A673 (cell line): Measurements from ENCODE around the gene DUOXA1. TPM values are rescaled to one million over a fixed set of nuclear protein-coding genes. Genes with fewer than 3 reads are reported as not detected.
"Not testable (repeated sequence)": the region's sequence is repeated elsewhere in the genome, so short reads cannot be mapped to it uniquely, and the experiment has no call there.

Source experiments
- BruUV-seq: library from RNA; stranded (reverse); fragments of 400-500 nt; replicated peaks from 2 replicates; lab custom pipeline; 2021; lab: Mats Ljungman, UMichigan
- CTCF ChIA-PET: fragments of 300-600 bp; sonication (Branson Sonifier 250); formaldehyde crosslinking; loops from one replicate; lab custom pipeline; 2022; ENCODE audit warnings: antibody characterized with exemption; lab: Charles Lee
- POLR2A ChIA-PET: fragments of 300-600 bp; sonication (Branson Sonifier 250); formaldehyde crosslinking; loops from one replicate; lab custom pipeline; 2022; ENCODE audit warnings: antibody characterized with exemption; ENCODE audit not compliant: low non-redundant PET; lab: Charles Lee
- DNase-seq: peaks from one replicate; pipeline ENCODE4 v3.0.0-alpha.2; 2015; ENCODE audit warnings: low spot score
- H3K27ac ChIP-seq: fragments of 200-600 bp; sonication (generic); 2 replicates; pipeline ENCODE4 v1.5.1; 2016; ENCODE audit warnings: mixed run types, low read depth, mild to moderate bottlenecking, mixed read lengths, antibody characterized with exemption, low read length; ENCODE audit not compliant: poor library complexity, severe bottlenecking
- H3K27me3 ChIP-seq: fragments of 200-600 bp; sonication (generic); replicated peaks from 2 replicates; pipeline ENCODE4 v1.6.1; 2017; ENCODE audit warnings: mixed run types, low read depth, mild to moderate bottlenecking, mixed read lengths, antibody characterized with exemption, low read length; ENCODE audit not compliant: insufficient read depth, poor library complexity
- H3K36me3 ChIP-seq: fragments of 200-600 bp; sonication (generic); 2 replicates; pipeline ENCODE4 v1.6.1; 2016; ENCODE audit warnings: mixed run types, mild to moderate bottlenecking, mixed read lengths, antibody characterized with exemption, low read length; ENCODE audit not compliant: insufficient read depth, poor library complexity, severe bottlenecking
- H3K4me1 ChIP-seq: fragments of 200-600 bp; sonication (generic); 2 replicates; pipeline ENCODE4 v1.6.1; 2017; ENCODE audit warnings: mixed run types, mild to moderate bottlenecking, mixed read lengths, antibody characterized with exemption, low read length; ENCODE audit not compliant: insufficient read depth, poor library complexity, severe bottlenecking
- H3K4me3 ChIP-seq: fragments of 200-600 bp; sonication (generic); 2 replicates; pipeline ENCODE4 v1.5.1; 2016; ENCODE audit warnings: low read depth, mixed run types, mild to moderate bottlenecking, mixed read lengths, low read length; ENCODE audit not compliant: poor library complexity, severe bottlenecking
- H3K9me3 ChIP-seq: fragments of 200-600 bp; sonication (generic); 2 replicates; pipeline ENCODE4 v1.6.1; 2016; ENCODE audit warnings: mixed run types, low read depth, mild to moderate bottlenecking, mixed read lengths, antibody characterized with exemption, low read length; ENCODE audit not compliant: poor library complexity, severe bottlenecking
- EZH2 ChIP-seq: fragments of 200-600 bp; sonication (generic); IDR thresholded peaks from 2 replicates; pipeline ENCODE4 v1.6.1; 2017; ENCODE audit warnings: borderline replicate concordance, low read depth, mild to moderate bottlenecking, mixed read lengths, antibody characterized with exemption, low read length; ENCODE audit not compliant: poor library complexity, severe bottlenecking
- intact Hi-C: fragments of 100-400 bp; cut with micrococcal nuclease; formaldehyde crosslinking; loops from one replicate; pipeline ENCODE4 v1.10.0; 2022; ENCODE audit not compliant: unreplicated experiment
- total RNA-seq: library from RNA; stranded (reverse); gene quantifications from 2 replicates; pipeline ENCODE4 v1.2.3, GENCODE V29; 2021
- TF ChIP-seq, protein P1 (sequence below): fragments of 300-800, 200-600 bp; sonication (generic); conservative IDR thresholded peaks from 2 replicates; pipeline ENCODE4 v1.5.1; 2017; ENCODE audit warnings: low read depth, mild to moderate bottlenecking, antibody characterized with exemption, low read length, moderate library complexity, mixed read lengths

Gene DUOXA1
- total RNA-seq, 1 experiment from 2014 or later: 0.95 TPM

DNA sequence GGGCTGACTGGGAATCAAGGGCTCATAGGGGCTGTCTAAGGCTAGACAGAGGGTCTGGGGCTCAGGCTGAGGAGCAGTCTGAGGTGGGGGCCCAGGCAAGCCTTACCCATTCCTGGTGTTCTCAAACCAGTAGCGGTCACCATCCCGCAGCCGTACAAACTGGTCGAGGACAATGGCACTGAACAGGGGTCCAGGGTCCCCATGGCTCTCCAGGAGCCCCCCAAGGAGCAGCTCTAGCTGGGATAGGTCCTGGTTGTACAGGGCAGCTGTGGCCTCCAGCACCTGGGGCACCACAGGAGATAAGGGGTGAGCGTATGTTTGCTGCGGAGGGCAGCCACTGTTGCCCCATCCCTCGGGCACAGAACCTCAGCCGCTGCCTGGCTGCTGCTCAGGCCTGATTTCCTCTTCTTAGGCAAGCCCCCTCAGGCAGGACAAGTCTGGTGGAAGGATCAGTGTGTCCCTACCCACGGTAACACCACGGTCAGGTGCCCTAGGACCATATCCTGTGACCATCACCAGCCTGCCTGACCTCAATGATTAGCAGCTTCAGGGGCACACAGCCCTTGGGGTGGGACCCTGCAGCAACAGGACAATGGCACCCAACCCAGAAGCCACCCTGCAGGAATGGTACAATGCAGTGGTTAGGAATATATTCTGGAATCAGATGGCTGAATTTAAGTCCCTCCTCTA, 21.6 kb downstream of the DUOXA1 start:
- intact Hi-C loops: no loop called here
- peaks cover 2% of the 10 kb centered on the region for H3K4me1 ChIP-seq
- ChIA-PET POLR2A (no interaction called here), CTCF (no interaction called here)
- H3K27ac ChIP-seq: no peak overlapping the region
- H3K36me3 ChIP-seq: no peaks in the 10 kb centered on the region
- H3K27me3 ChIP-seq: peaks cover 14% of the 10 kb centered on the region
- DNase-seq: no peak
- no peaks in the 10 kb centered on the region for H3K9me3 ChIP-seq
- TF ChIP-seq, protein P1, sequence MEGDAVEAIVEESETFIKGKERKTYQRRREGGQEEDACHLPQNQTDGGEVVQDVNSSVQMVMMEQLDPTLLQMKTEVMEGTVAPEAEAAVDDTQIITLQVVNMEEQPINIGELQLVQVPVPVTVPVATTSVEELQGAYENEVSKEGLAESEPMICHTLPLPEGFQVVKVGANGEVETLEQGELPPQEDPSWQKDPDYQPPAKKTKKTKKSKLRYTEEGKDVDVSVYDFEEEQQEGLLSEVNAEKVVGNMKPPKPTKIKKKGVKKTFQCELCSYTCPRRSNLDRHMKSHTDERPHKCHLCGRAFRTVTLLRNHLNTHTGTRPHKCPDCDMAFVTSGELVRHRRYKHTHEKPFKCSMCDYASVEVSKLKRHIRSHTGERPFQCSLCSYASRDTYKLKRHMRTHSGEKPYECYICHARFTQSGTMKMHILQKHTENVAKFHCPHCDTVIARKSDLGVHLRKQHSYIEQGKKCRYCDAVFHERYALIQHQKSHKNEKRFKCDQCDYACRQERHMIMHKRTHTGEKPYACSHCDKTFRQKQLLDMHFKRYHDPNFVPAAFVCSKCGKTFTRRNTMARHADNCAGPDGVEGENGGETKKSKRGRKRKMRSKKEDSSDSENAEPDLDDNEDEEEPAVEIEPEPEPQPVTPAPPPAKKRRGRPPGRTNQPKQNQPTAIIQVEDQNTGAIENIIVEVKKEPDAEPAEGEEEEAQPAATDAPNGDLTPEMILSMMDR: no peak
- TF ChIP-seq EZH2: no peak
- H3K4me3 ChIP-seq: no peak overlapping the region
- BruUV-seq: no TSS peak

DNA sequence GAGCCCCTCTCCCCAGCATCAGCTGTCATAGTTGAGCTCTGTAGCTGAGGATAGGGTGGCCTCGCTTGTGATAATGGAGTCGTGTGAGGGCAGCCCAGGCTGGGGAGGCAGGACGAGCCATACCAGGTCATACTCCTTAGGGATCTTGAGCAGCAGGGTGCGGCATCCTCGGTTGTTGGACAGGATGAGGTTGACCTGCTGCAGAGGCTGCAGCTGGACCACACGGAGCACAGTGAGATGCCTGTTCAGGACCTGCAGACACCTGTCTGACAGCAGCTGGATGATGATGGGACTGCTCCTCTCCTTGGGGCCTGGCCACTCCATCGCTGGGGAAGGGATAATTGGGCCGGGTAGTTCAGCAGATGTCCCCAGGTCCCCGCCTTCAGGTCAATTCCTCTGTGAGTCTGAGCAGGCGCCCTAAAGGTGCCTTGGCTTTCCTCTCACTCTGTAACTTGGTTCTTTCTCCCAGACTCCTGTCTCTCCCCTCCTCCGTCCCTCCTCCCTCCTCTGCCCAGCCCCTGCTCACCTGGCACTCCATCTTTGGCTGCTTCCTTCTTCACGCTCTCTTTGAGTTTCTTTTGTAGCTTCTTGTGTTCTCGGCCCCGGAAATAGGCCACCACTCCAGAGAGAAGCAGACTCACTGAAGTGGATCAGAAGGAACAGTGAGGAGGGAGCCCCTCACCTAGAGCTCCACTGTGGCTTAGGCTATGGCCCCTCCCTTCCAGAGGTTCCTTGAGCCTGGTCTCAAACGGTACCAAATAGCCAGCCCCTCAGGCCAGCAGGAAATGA, 23.5 kb downstream of the DUOXA1 start:
- Histone ChIP-seq H3K4me1 (no peaks in the 10 kb centered on the region), H3K4me3 (no peak overlapping the region), H3K36me3 (no peaks in the 10 kb centered on the region), H3K27me3 (no peaks in the 10 kb centered on the region), H3K9me3 (no peaks in the 10 kb centered on the region), H3K27ac (no peak overlapping the region)
- no peak for TF ChIP-seq EZH2
- CTCF ChIA-PET: interaction anchor here (1.0 kb wide), 1 partner anchor 12 kb away, joined by 4 read pairs; no protein-coding TSS in a partner anchor
- DNase-seq: no peak
- BruUV-seq: no TSS peak
- POLR2A ChIA-PET: interaction anchor here (0.6 kb wide), 1 partner anchor 1314 kb away, joined by 10 read pairs; no protein-coding TSS in a partner anchor
- intact Hi-C loops: no loop called here

DNA sequence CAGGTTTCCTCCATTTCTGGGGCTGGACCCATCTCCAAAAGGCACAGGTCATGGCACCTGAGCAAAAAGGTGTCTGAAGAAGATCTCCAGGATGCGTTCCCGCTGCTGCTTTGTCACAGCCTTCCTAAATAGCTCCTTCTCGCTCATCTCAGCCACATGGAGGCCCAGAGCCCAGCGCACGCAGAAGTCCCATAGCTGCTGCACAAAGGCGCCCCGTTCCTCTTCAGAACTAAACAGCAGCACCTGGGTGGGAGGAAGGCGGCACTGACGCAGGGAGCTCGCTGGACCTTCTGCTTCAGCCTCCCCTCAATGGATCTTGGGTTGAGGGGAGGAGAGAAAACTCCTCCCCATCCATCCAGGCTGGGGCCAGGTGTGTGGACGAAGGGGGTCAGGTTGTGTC, 24.1 kb downstream of the DUOXA1 start:
- H3K36me3 ChIP-seq: no peaks in the 10 kb centered on the region
- TF ChIP-seq, protein P1: no peak
- TF ChIP-seq EZH2: no peak
- ChIA-PET CTCF (no interaction called here), POLR2A (interaction anchor here (0.6 kb wide), 1 partner anchor 1313 kb away, joined by 10 read pairs; no protein-coding TSS in a partner anchor)
- intact Hi-C loops: no loop called here
- H3K4me3 ChIP-seq: no peak overlapping the region
- no peak overlapping the region for H3K27ac ChIP-seq
- BruUV-seq: no TSS peak
- H3K27me3 ChIP-seq: no peaks in the 10 kb centered on the region
- no peaks in the 10 kb centered on the region for H3K9me3 ChIP-seq
- H3K4me1 ChIP-seq: no peaks in the 10 kb centered on the region
- DNase-seq: no peak

DNA sequence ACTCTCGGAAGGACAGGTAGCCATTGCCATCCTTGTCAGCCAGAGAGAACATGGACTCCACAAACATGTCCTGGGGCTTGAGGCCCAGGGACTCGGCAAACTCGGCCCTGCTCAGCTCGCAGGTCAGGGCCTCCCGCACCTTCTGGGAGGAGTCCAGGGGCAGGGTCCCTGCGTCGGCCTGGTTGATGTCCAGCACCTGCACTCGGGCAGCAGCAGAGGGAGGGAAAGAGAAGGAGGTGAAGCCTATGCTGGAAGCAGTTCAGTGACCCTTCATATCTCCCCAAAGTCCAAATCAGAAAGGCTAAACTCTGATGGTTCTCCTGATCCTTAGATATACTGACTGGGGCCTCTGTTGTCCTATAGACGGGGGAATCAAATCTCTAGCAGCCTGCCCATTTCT, 25.5 kb downstream of the DUOXA1 start:
- BruUV-seq, DNase-seq, H3K4me3 ChIP-seq, H3K9me3 ChIP-seq, H3K4me1 ChIP-seq, intact Hi-C loops, H3K27me3 ChIP-seq, CTCF ChIA-PET, POLR2A ChIA-PET, H3K27ac ChIP-seq, H3K36me3 ChIP-seq: not testable (repeated sequence)
